GM12873 (cell line): ENCODE measurements around the gene HEPACAM2.

Experiments used
- TF ChIP-seq, protein P1 (sequence below): IDR thresholded peaks from 2 replicates; pipeline ENCODE4 v1.5.1; 2012; ENCODE audit warnings: low read depth, mild to moderate bottlenecking, moderate library complexity, low read length, control low read depth; ENCODE audit not compliant: insufficient read depth; ENCODE audit errors: missing control alignments

Gene HEPACAM2

DNA sequence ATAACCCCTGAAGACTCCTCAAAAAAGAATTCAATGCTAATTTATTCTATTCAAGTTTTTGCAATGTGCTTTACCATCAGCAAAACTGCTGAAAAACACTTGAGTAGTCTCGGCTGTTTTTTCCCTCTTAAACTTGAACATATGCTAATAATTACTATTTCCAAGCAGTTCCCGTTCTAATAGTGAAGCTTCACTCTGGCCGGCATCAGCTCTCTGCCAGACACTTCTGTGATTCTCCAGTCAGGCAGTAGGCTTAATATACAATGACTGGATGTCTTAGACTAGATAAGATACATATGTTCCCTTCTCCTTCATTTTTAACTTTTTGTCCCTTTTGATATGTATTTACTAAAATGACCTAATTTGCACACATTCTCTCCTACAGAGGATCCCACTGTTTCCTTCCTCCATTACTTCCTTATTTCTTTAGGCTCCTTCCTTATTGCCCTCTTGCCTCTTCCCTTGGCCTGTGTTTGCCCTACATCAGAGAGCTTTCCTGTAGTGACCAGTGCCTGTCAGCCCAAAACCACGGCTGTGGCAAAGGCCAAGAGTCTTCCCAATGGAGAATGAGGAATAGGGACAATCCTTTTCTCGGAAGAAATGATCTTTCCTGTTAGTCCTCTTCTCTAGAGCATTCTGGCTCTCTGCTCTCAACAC is 23.5 kb downstream of the HEPACAM2 start:
- TF ChIP-seq, protein P1, sequence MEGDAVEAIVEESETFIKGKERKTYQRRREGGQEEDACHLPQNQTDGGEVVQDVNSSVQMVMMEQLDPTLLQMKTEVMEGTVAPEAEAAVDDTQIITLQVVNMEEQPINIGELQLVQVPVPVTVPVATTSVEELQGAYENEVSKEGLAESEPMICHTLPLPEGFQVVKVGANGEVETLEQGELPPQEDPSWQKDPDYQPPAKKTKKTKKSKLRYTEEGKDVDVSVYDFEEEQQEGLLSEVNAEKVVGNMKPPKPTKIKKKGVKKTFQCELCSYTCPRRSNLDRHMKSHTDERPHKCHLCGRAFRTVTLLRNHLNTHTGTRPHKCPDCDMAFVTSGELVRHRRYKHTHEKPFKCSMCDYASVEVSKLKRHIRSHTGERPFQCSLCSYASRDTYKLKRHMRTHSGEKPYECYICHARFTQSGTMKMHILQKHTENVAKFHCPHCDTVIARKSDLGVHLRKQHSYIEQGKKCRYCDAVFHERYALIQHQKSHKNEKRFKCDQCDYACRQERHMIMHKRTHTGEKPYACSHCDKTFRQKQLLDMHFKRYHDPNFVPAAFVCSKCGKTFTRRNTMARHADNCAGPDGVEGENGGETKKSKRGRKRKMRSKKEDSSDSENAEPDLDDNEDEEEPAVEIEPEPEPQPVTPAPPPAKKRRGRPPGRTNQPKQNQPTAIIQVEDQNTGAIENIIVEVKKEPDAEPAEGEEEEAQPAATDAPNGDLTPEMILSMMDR, result no peak

DNA sequence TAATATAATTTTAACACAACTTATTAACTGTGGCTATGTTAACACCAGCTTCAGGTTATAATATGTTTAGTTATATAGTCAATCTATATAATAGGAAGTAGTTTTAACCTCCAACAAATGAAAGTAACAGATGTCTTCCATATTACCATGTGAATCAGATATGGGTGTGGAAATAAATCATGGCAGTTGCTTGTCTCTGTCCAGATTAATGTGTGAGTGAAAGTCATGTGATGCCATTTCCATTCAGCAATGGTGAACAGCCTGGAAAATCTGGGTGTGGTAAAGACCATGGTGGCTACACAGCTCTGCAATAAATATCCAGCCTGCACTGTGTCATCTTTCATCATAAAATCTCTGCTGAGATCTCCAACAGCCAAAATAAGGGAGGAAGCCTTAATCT is 27.8 kb downstream of the HEPACAM2 start:
- TF ChIP-seq, protein P1, result no peak

DNA sequence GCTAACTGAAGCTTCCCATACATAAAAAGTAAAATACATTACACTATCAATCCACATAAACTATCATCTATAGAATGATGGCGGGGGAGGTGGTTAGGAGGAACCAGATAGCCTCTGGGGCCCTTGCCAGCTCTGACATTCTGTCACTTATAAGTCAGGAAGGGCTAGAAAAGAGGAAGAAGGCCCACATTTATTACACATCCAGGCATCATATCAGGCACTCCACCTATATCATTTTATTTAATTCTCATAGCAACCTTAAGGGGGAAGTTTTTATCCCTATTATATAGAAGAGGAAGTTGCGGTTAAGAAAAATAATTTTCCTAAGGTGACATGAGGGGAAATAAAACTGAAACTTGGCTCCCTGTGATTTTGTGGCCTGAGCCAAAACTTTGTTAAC is 29.9 kb downstream of the HEPACAM2 start:
- TF ChIP-seq, protein P1, result no peak

DNA sequence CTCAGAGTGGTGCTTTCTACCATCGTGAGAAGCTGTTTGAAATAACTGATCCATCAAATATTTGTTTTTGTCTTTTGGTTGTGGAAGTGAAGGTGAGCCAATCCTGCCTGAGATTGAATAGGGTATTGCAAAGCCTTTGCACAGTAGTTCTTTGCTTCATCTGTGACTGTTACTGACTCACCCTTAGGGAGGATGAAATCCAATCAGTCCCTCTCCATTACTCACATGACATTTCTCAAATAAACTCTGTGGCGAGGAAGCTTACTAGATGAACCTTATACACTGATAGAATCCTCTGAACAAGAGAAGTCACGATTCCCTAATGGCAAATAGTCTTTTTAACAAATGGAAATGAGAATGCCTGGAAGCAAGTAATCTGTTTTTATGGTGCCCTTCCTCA is 31.9 kb downstream of the HEPACAM2 start:
- TF ChIP-seq, protein P1, result no peak

DNA sequence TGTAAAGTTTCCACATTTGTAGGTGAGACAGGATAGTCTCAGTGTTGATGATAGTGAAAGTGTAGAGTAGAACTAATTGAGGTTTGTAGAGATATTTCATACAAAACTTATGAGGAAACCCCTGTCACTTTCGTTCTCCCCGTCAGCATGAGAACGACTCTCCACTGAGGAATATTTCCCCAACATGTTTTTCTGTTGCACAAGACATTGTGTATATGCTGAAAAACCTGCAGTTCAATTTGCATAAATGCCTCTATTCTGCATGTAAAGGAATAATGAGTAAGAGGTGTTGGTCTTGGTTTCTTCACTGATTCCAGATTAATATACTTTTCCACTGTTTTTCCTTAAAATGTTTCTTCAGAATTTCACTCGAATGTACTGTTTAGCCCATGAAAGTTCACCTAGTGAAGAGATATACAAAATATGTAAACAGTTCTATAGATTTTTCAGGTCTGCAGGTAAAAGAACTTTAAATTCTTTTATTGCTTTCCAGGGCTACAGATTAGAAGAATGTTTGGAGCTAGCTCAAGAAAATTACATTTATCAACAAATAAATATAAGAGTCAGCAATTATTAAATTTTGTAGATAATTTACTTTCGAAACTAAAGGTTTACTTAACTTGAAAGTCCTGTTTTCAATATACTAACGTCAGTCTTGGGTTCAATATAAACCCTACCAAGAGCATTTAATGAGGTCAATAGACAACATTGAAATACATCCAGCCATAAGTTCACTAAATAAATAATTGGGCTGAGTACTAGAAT is 37.2 kb downstream of the HEPACAM2 start:
- TF ChIP-seq, protein P1, result no peak

DNA sequence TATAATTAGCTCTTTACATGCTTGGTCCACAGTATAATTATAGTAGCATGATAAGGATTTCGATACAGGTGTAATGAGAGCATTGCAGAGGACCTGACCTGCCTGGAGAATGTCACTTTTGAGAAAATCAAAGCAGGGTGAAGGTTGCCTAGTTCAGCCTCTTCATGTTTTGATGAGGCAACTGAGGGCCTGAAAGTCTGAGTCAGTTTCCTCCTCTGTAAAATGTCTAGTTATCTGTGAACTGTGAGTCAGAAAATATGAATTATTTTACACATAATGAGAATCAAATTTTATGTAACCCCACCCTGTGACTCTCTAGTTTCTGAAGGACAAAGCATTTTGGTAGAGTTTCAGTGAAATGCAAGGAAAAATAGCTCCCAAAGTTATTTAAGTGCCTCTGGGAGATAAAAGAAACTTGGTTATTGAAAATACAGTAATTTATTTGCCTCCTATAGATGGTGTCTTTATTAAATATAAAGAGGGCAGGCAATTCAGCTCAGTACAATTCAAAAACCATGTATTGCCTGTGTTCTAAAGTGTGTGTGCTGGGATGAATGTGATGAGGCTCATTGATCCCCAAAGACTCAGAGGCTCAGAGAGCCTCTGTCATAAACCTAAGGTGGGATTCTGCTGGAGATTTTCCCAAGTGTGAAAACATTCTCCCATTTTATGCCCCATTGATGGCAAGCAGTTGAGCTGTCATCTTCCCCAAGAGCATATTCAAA is 40.8 kb downstream of the HEPACAM2 start:
- TF ChIP-seq, protein P1, result no peak

DNA sequence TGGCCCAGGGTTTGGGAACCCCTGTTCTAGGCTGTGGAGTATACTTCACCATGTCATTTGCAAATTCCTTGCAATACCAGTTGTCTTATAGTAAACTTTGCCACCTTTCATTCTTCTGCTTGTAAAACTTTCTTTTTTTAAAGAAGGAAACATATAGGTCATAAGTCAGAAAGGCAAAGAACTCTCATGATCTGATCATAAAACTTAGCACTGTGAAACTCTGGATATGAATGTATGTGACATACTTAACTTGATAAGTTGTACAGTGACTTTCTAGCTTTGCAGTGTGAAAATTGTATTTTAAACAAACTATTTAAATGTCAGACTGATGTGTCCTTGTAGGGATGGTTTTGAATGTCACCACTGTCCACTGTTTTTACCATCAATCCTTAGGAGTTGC is 47.1 kb downstream of the HEPACAM2 start:
- TF ChIP-seq, protein P1, result no peak
